H1 (cell line): ENCODE measurements around the gene DNAAF5. TPM values are rescaled to one million over a fixed set of nuclear protein-coding genes. Genes with fewer than 3 reads are reported as not detected.

Experiments used
- CTCF ChIA-PET: fragments of 300-600 bp; sonication (Branson Sonifier 250); formaldehyde crosslinking; loops from one replicate; lab custom pipeline; 2021; ENCODE audit not compliant: partially characterized antibody; lab: Charles Lee
- POLR2A ChIA-PET: fragments of 300-600 bp; sonication (Branson Sonifier 250); formaldehyde crosslinking; loops from one replicate; lab custom pipeline; 2021; ENCODE audit warnings: inconsistent platforms; ENCODE audit not compliant: partially characterized antibody; lab: Charles Lee
- DNase-seq, 2 experiments: peaks; one replicate each; pipeline versions ENCODE4 v3.0.0 to v3.0.0-alpha.2; 2010 to 2022; ENCODE audit warnings: low spot score in 2 of 2, low read depth in 1 of 2, mixed read lengths in 1 of 2
- FAIRE-seq: peaks from 2 replicates; lab custom pipeline; 2011; peaks lifted over from hg19 to GRCh38; lab: Jason Lieb, UNC
- H2AFZ ChIP-seq: 2 replicates; pipeline ENCODE4 v1.8.1; 2012; ENCODE audit warnings: low read length, inconsistent platforms
- H2AK5ac ChIP-seq: 2 replicates; pipeline ENCODE4 v1.6.1; 2013; ENCODE audit warnings: low read depth, low read length
- H2BK120ac ChIP-seq: replicated peaks from 2 replicates; pipeline ENCODE3; 2013; ENCODE audit warnings: low read depth, low read length, inconsistent platforms
- H2BK12ac ChIP-seq: 2 replicates; pipeline ENCODE4 v1.6.1; 2013; ENCODE audit warnings: low read depth, low read length
- H2BK15ac ChIP-seq: 2 replicates; pipeline ENCODE4 v1.6.1; 2013; ENCODE audit warnings: low read length
- H2BK20ac ChIP-seq: 2 replicates; pipeline ENCODE4 v1.6.1; 2013; ENCODE audit warnings: low read length
- H2BK5ac ChIP-seq: 2 replicates; pipeline ENCODE4 v1.6.1; 2013; ENCODE audit warnings: low read depth, low read length
- H3K14ac ChIP-seq: 2 replicates; pipeline ENCODE4 v1.6.1; 2013; ENCODE audit warnings: inconsistent platforms; ENCODE audit not compliant: insufficient read length
- H3K18ac ChIP-seq: 2 replicates; pipeline ENCODE4 v1.6.1; 2013; ENCODE audit warnings: low read length; ENCODE audit errors: extremely low read depth
- H3K23ac ChIP-seq: 2 replicates; pipeline ENCODE4 v1.6.1; 2013; ENCODE audit warnings: inconsistent platforms; ENCODE audit not compliant: insufficient read length
- H3K23me2 ChIP-seq: 2 replicates; pipeline ENCODE4 v1.6.1; 2013; ENCODE audit warnings: low read depth, low read length
- H3K27ac ChIP-seq: 2 replicates; pipeline ENCODE4 v1.6.1; 2011; ENCODE audit warnings: low read depth, low read length, inconsistent platforms
- H3K27me3 ChIP-seq, 4 experiments: replicated peaks in 1 of 4; 1 replicate in 1 of 4; 2 replicates in 3 of 4; pipeline versions ENCODE4 v1.6.1 to v1.8.1; 2011 to 2013; ENCODE audit warnings: low read length in 3 of 4, mild to moderate bottlenecking in 3 of 4, inconsistent platforms in 2 of 4, mixed read lengths in 2 of 4, moderate library complexity in 1 of 4; ENCODE audit not compliant: control insufficient read depth in 3 of 4, insufficient read depth in 3 of 4; ENCODE audit errors: extremely low read depth in 1 of 4
- H3K36me3 ChIP-seq, 4 experiments: 2 replicates each; pipeline versions ENCODE4 v1.6.1 to v1.8.1; 2011 to 2013; ENCODE audit warnings: mild to moderate bottlenecking in 4 of 4, low read length in 3 of 4, moderate library complexity in 2 of 4, control low read depth in 1 of 4, inconsistent platforms in 1 of 4; ENCODE audit not compliant: insufficient read depth in 4 of 4, control insufficient read depth in 2 of 4
- H3K4ac ChIP-seq: replicated peaks from 2 replicates; pipeline ENCODE3; 2013; ENCODE audit warnings: low read length, low read depth, mixed read lengths, inconsistent platforms; ENCODE audit not compliant: insufficient read length
- H3K4me1 ChIP-seq, 4 experiments: replicated peaks in 1 of 4; 1 replicate in 1 of 4; 2 replicates in 3 of 4; pipeline versions ENCODE4 v1.6.1 to v1.8.1; 2011 to 2013; ENCODE audit warnings: low read length in 3 of 4, inconsistent platforms in 2 of 4, mixed read lengths in 1 of 4; ENCODE audit not compliant: insufficient read depth in 4 of 4, control insufficient read depth in 3 of 4
- H3K4me2 ChIP-seq, 2 experiments: 2 replicates each; pipeline versions ENCODE4 v1.6.1 to v1.8.1; 2011 to 2013; ENCODE audit warnings: low read depth in 2 of 2, low read length in 2 of 2, control low read depth in 1 of 2, inconsistent platforms in 1 of 2, mild to moderate bottlenecking in 1 of 2; ENCODE audit not compliant: insufficient read depth in 1 of 2
- H3K4me3 ChIP-seq, 4 experiments: fragments of 200-600, 300-600 bp in 1 of 4; sonication (generic), shearing (Covaris generic), sonication (Bioruptor Twin) in 1 of 4; 2 replicates each; pipeline versions ENCODE4 v1.5.1 to v1.8.1; 2011 to 2016; ENCODE audit warnings: low read length in 4 of 4, low read depth in 3 of 4, control low read depth in 2 of 4, inconsistent platforms in 2 of 4, mild to moderate bottlenecking in 2 of 4, mixed read lengths in 1 of 4, moderate library complexity in 1 of 4; ENCODE audit not compliant: insufficient read depth in 2 of 4; ENCODE audit errors: extremely low read depth in 1 of 4
- H3K56ac ChIP-seq: replicated peaks from 2 replicates; pipeline ENCODE3; 2013; ENCODE audit warnings: low read depth, mild to moderate bottlenecking, mixed read lengths, low read length, inconsistent platforms; ENCODE audit not compliant: insufficient read length
- H3K79me1 ChIP-seq: 2 replicates; pipeline ENCODE4 v1.6.1; 2013; ENCODE audit warnings: low read depth, low read length, control low read depth
- H3K79me2 ChIP-seq, 2 experiments: 2 replicates each; pipeline versions ENCODE4 v1.6.1 to v1.8.1; 2012 to 2013; ENCODE audit warnings: low read length in 2 of 2, mild to moderate bottlenecking in 2 of 2, inconsistent platforms in 1 of 2; ENCODE audit not compliant: insufficient read depth in 2 of 2, control insufficient read depth in 1 of 2
- H3K9ac ChIP-seq, 4 experiments: replicated peaks in 1 of 4; 1 replicate in 1 of 4; 2 replicates in 3 of 4; pipeline versions ENCODE4 v1.6.1 to v1.8.1; 2011 to 2013; ENCODE audit warnings: low read depth in 3 of 4, low read length in 3 of 4, control low read depth in 2 of 4, mild to moderate bottlenecking in 2 of 4, moderate library complexity in 2 of 4, inconsistent platforms in 1 of 4; ENCODE audit errors: extremely low read depth in 1 of 4
- H3K9me3 ChIP-seq, 2 experiments: 2 replicates each; pipeline versions ENCODE4 v1.6.1 to v1.8.1; 2012 to 2013; ENCODE audit warnings: mild to moderate bottlenecking in 2 of 2, moderate library complexity in 2 of 2, control low read depth in 1 of 2, inconsistent platforms in 1 of 2, low read depth in 1 of 2, low read length in 1 of 2, mixed read lengths in 1 of 2; ENCODE audit not compliant: insufficient read depth in 2 of 2
- H4K20me1 ChIP-seq, 2 experiments: replicated peaks in 1 of 2; 2 replicates each; pipeline versions ENCODE3 to v1.8.1; 2011 to 2013; ENCODE audit warnings: inconsistent platforms in 2 of 2, low read length in 2 of 2, mild to moderate bottlenecking in 1 of 2; ENCODE audit not compliant: insufficient read depth in 2 of 2, control insufficient read depth in 1 of 2
- H4K5ac ChIP-seq: 2 replicates; pipeline ENCODE4 v1.6.1; 2013; ENCODE audit warnings: low read length, low read depth, mixed read lengths, inconsistent platforms; ENCODE audit not compliant: insufficient read length
- H4K8ac ChIP-seq: 2 replicates; pipeline ENCODE4 v1.8.0; 2013; ENCODE audit warnings: mild to moderate bottlenecking, moderate library complexity, low read length, inconsistent platforms; ENCODE audit not compliant: insufficient read depth; ENCODE audit errors: extremely low read depth
- H4K91ac ChIP-seq: replicated peaks from 2 replicates; pipeline ENCODE3; 2013; ENCODE audit warnings: low read length, mixed read lengths, inconsistent platforms; ENCODE audit not compliant: insufficient read length
- BCL11A ChIP-seq, 2 experiments: IDR thresholded peaks; one replicate each; pipeline ENCODE4 v1.6.1; 2011; ENCODE audit warnings: low read depth in 2 of 2, low read length in 2 of 2, mild to moderate bottlenecking in 2 of 2
- CBX8 ChIP-seq: fragments of 300-800, 300-1000 bp; sonication (generic); IDR thresholded peaks from 2 replicates; pipeline ENCODE4 v1.7.1; 2016; ENCODE audit warnings: low read depth, low read length, borderline replicate concordance
- CHD2 ChIP-seq: IDR thresholded peaks from 2 replicates; pipeline ENCODE4 v1.6.1; 2012; ENCODE audit warnings: low read length, improper control_type of control experiment
- KDM4A ChIP-seq: IDR thresholded peaks from one replicate; pipeline ENCODE4 v1.7.1; 2012; ENCODE audit warnings: low read depth, mild to moderate bottlenecking, moderate library complexity, low read length, inconsistent platforms; ENCODE audit not compliant: severe bottlenecking
- KDM5A ChIP-seq: fragments of 200-600 bp; IDR thresholded peaks from 2 replicates; pipeline ENCODE4 v1.7.1; 2012; ENCODE audit warnings: mild to moderate bottlenecking, low read length, inconsistent platforms, mixed read lengths
- POLR2AphosphoS5 ChIP-seq: IDR thresholded peaks from 2 replicates; pipeline ENCODE4 v1.6.1; 2011; ENCODE audit warnings: low read depth, low read length
- RBBP5 ChIP-seq: IDR thresholded peaks from 2 replicates; pipeline ENCODE4 v1.7.1; 2012; ENCODE audit warnings: low read depth, mild to moderate bottlenecking, inconsistent platforms, low read length, moderate library complexity, borderline replicate concordance
- RXRA ChIP-seq: IDR thresholded peaks from 2 replicates; pipeline ENCODE4 v1.6.1; 2011; ENCODE audit warnings: low read depth, mild to moderate bottlenecking, low read length, moderate library complexity; ENCODE audit not compliant: insufficient read depth
- SIX5 ChIP-seq: IDR thresholded peaks from 2 replicates; pipeline ENCODE4 v1.6.1; 2011; ENCODE audit warnings: mild to moderate bottlenecking, low read depth, low read length
- TAF7 ChIP-seq: optimal IDR thresholded peaks from 2 replicates; pipeline ENCODE3; 2011; ENCODE audit warnings: low read depth, mild to moderate bottlenecking, inconsistent platforms, low read length, moderate library complexity, borderline replicate concordance
- TCF12 ChIP-seq: IDR thresholded peaks from 2 replicates; pipeline ENCODE4 v1.6.1; 2011; ENCODE audit warnings: low read depth, mild to moderate bottlenecking, low read length
- TEAD4 ChIP-seq: IDR thresholded peaks from 2 replicates; pipeline ENCODE4 v1.6.1; 2012; ENCODE audit warnings: low read depth, low read length, inconsistent platforms, mixed read lengths
- WGBS, 2 experiments: shearing (Covaris generic) in 1 of 2; methylation state at CpG; one replicate each; pipeline versions ENCODE4 v1.1.6 to v1.1.7; 2013 to 2015; ENCODE audit warnings: low lambda C conversion rate in 2 of 2, mixed read lengths in 2 of 2, inconsistent platforms in 1 of 2, low coverage in 1 of 2, missing lambda C conversion rate in 1 of 2; ENCODE audit not compliant: insufficient replicate concordance in 2 of 2, insufficient coverage in 1 of 2, insufficient read length in 1 of 2; ENCODE audit errors: extremely low coverage in 1 of 2, missing lambda C conversion rate in 1 of 2; 5-methylcytosine and 5-hydroxymethylcytosine counted together
- polyA plus RNA-seq, 7 experiments: library from polyadenylated mRNA; depleted of rRNA in 3 of 7; stranded (reverse) in 5 of 7; unstranded in 2 of 7; fragments of >200 nt in 5 of 7; fragments of 200-250 nt in 2 of 7; gene quantifications; 1 replicate in 5 of 7; 2 replicates in 1 of 7; 4 replicates in 1 of 7; pipeline versions ENCODE4 v1.2.1 to v1.2.3, GENCODE V29; 2011 to 2013; ENCODE audit warnings: missing spikeins in 2 of 7, mixed read lengths in 2 of 7
- total RNA-seq: library from RNA; stranded (reverse); fragmentation: NEBNext Ultra II Directional; extraction: Animal tissue kit (Norgen Biotek cat#: 25700); gene quantifications from 2 replicates; pipeline ENCODE4 v1.2.1, GENCODE V29; 2021
- TF ChIP-seq, protein P1 (sequence below): IDR thresholded peaks from 2 replicates; pipeline ENCODE4 v1.6.1; 2011; ENCODE audit warnings: low read depth, mild to moderate bottlenecking, low read length; ENCODE audit not compliant: insufficient read depth

DNAAF5 gene
- total and polyA plus RNA-seq, 2 of the 8 experiments (the other 6 are each of a cell fraction or from before 2014, with no cell fraction given): 55.1 to 95.9 TPM

- H2AFZ ChIP-seq: no peak overlapping the region
- no peak for TF ChIP-seq CHD2
- no peak for TF ChIP-seq TAF7
- TF ChIP-seq RXRA: no peak
- no peak for TF ChIP-seq CBX8
- TF ChIP-seq BCL11A (IDR thresholded peaks at IDR 0.05; ENCODE audit: low read depth in 2 of 2, low read length in 2 of 2): no peak
- no peak for TF ChIP-seq POLR2AphosphoS5
- TF ChIP-seq TCF12: no peak
- no peak for TF ChIP-seq RBBP5
- TF ChIP-seq KDM5A: no peak
- TF ChIP-seq KDM4A: no peak
- no peak for TF ChIP-seq TEAD4
- TF ChIP-seq SIX5: no peak
- TF ChIP-seq, protein P1, sequence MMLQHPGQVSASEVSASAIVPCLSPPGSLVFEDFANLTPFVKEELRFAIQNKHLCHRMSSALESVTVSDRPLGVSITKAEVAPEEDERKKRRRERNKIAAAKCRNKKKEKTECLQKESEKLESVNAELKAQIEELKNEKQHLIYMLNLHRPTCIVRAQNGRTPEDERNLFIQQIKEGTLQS: no peak
Measured at GRCh38 chr7:773622-773915, 47.1 kb downstream of the DNAAF5 start.

More at GRCh38 chr7:773622-773915, 47.1 kb downstream of the DNAAF5 start:
- Histone ChIP-seq H3K4me2 (no peak overlapping the region), H4K20me1 (peaks cover 4 to 5% of the 10 kb centered on the region in 2 experiments), H3K56ac (no peak overlapping the region), H3K27ac (no peak overlapping the region; the same call in 1 of the 2 replicates), H2BK20ac (no peak overlapping the region), H2BK120ac (no peak overlapping the region), H3K4me3 (no peak overlapping the region), H3K27me3 (no peaks in the 10 kb centered on the region), H2BK5ac (peak overlapping the region; percentile 66; the same call in 1 of the 2 replicates), H3K23ac (no peak overlapping the region), H2AK5ac (no peak overlapping the region), H3K9ac (no peak overlapping the region), H2BK12ac (0 out of 2 replicates have a peak overlapping the region, but pooled peaks have one; percentile 17), H3K79me1 (no peaks in the 10 kb centered on the region), H3K36me3 (peaks cover 4 to 20% (median 14%) of the 10 kb centered on the region in 4 experiments), H3K4ac (no peak overlapping the region), H4K5ac (no peak overlapping the region), H3K4me1 (peaks cover 0 to 5% (median under 1%) of the 10 kb centered on the region in 4 experiments; a peak in 2 of 7 replicates), H3K14ac (no peak overlapping the region), H3K9me3 (no peaks in the 10 kb centered on the region), H2BK15ac (no peak overlapping the region), H3K79me2 (no peaks in the 10 kb centered on the region), H4K8ac (peak overlapping the region; percentile 16; the same call in 1 of the 2 replicates), H3K23me2 (no peaks in the 10 kb centered on the region), H4K91ac (no peak overlapping the region), H3K18ac (no peak overlapping the region)
- WGBS, 2 experiments: 95% methylated on average over 7 of the region's 12 CpGs; no CpG with 5 or more reads in 1 of the 2 experiments
- ChIA-PET CTCF (interaction anchor here (0.5 to 6.3 kb wide), 25 partner anchors 8 to 494 kb away, joined by 3 to 35 read pairs (median 3); no protein-coding TSS in a partner anchor), POLR2A (interaction anchor here (0.8 to 1.5 kb wide), 2 partner anchors 103 to 201 kb away, joined by 3 read pairs; partner anchors contain the start of gene GET4)
- FAIRE-seq (no peak), DNase-seq (no peak)
